HEK293 (cell line): ENCODE data around the gene LOXL1.

Experiments used
- CTCF ChIA-PET: fragments of 350-600 bp; formaldehyde crosslinking; extraction: SDS; loops from one replicate; lab custom pipeline; 2021; ENCODE audit warnings: antibody characterized with exemption; lab: Yijun Ruan, JAX
- POLR2A ChIA-PET: fragments of 300-600 bp; formaldehyde crosslinking; extraction: SDS; loops from one replicate; lab custom pipeline; 2020; ENCODE audit warnings: antibody characterized with exemption, inconsistent platforms; lab: Yijun Ruan, JAX
- H3K27ac ChIP-seq: fragments of 200-500 bp; sonication (Bioruptor generic); 2 replicates; pipeline ENCODE4 v1.5.1; 2014; ENCODE audit warnings: low read depth, low read length, control low read depth, inconsistent platforms; ENCODE audit errors: extremely low read depth
- H3K36me3 ChIP-seq, 2 experiments: fragments of 200-500 bp in 1 of 2; sonication (Bioruptor generic) in 1 of 2; 1 replicate in 1 of 2; 2 replicates in 1 of 2; pipeline ENCODE4 v1.5.1; 2014 to 2017; ENCODE audit warnings: inconsistent platforms in 2 of 2, low read length in 2 of 2; ENCODE audit not compliant: control insufficient read depth in 2 of 2, insufficient read depth in 1 of 2
- H3K4me1 ChIP-seq: fragments of 200-500 bp; sonication (Bioruptor generic); 2 replicates; pipeline ENCODE4 v1.5.1; 2014; ENCODE audit warnings: mild to moderate bottlenecking, low read length, inconsistent platforms; ENCODE audit not compliant: control insufficient read depth, insufficient read depth
- H3K4me3 ChIP-seq: 2 replicates; pipeline ENCODE4 v1.5.1; 2011; ENCODE audit warnings: low read depth, mild to moderate bottlenecking, control low read depth, low read length, moderate library complexity
- H3K9me3 ChIP-seq: fragments of 200-500 bp; sonication (Bioruptor generic); 2 replicates; pipeline ENCODE4 v1.5.1; 2014; ENCODE audit warnings: low read depth, low read length, inconsistent platforms; ENCODE audit not compliant: control insufficient read depth, insufficient read depth
- AEBP2 ChIP-seq: fragments of 450-650 bp; formaldehyde crosslinking; IDR thresholded peaks from 2 replicates; pipeline ENCODE4 v1.5.1; 2016; ENCODE audit warnings: missing biosample characterization, missing genetic modification characterization, borderline replicate concordance
- BCL11A ChIP-seq: fragments of 450-650 bp; formaldehyde crosslinking; IDR thresholded peaks from 2 replicates; pipeline ENCODE4 v1.5.1; 2016; ENCODE audit warnings: low read depth, missing biosample characterization, missing genetic modification characterization
- BCL11B ChIP-seq: fragments of 450-650 bp; formaldehyde crosslinking; IDR thresholded peaks from 2 replicates; pipeline ENCODE4 v1.5.1; 2016; ENCODE audit warnings: low read depth, missing biosample characterization, missing genetic modification characterization
- GLIS1 ChIP-seq: fragments of 450-650 bp; formaldehyde crosslinking; IDR thresholded peaks from 2 replicates; pipeline ENCODE4 v1.5.1; 2016; ENCODE audit warnings: missing biosample characterization, missing genetic modification characterization
- GLIS2 ChIP-seq: fragments of 450-650 bp; formaldehyde crosslinking; IDR thresholded peaks from 2 replicates; pipeline ENCODE4 v1.5.1; 2016; ENCODE audit warnings: missing biosample characterization, missing genetic modification characterization
- HIC1 ChIP-seq: fragments of 450-650 bp; formaldehyde crosslinking; IDR thresholded peaks from 2 replicates; pipeline ENCODE4 v1.5.1; 2016; ENCODE audit warnings: missing biosample characterization, missing genetic modification characterization
- KLF8 ChIP-seq: fragments of 450-650 bp; formaldehyde crosslinking; IDR thresholded peaks from 2 replicates; pipeline ENCODE4 v1.5.1; 2016; ENCODE audit warnings: missing biosample characterization, missing genetic modification characterization
- KLF9 ChIP-seq: fragments of 450-650 bp; formaldehyde crosslinking; IDR thresholded peaks from 2 replicates; pipeline ENCODE4 v1.5.1; 2016; ENCODE audit warnings: missing biosample characterization, missing genetic modification characterization, low read depth
- MEIS1 ChIP-seq: sonication (generic); formaldehyde crosslinking; IDR thresholded peaks from 2 replicates; pipeline ENCODE4 v1.8.1; 2022; ENCODE audit warnings: missing genetic modification reagents, mild to moderate bottlenecking, borderline replicate concordance
- OSR2 ChIP-seq: fragments of 450-650 bp; formaldehyde crosslinking; IDR thresholded peaks from 2 replicates; pipeline ENCODE4 v1.5.1; 2016; ENCODE audit warnings: missing biosample characterization, missing genetic modification characterization
- PATZ1 ChIP-seq: fragments of 450-650 bp; formaldehyde crosslinking; IDR thresholded peaks from 2 replicates; pipeline ENCODE4 v1.5.1; 2016; ENCODE audit warnings: missing biosample characterization, missing genetic modification characterization
- PBX3 ChIP-seq: sonication (generic); formaldehyde crosslinking; IDR thresholded peaks from 2 replicates; pipeline ENCODE4 v1.8.1; 2022; ENCODE audit warnings: mild to moderate bottlenecking, moderate library complexity, missing genetic modification reagents
- SCRT2 ChIP-seq: fragments of 450-650 bp; formaldehyde crosslinking; IDR thresholded peaks from 2 replicates; pipeline ENCODE4 v1.5.1; 2016; ENCODE audit warnings: missing biosample characterization, missing genetic modification characterization
- TRIM28 ChIP-seq: IDR thresholded peaks from 2 replicates; pipeline ENCODE4 v1.6.1; 2011; ENCODE audit warnings: low read length, control low read depth, borderline replicate concordance
- WT1 ChIP-seq: fragments of 450-650 bp; formaldehyde crosslinking; IDR thresholded peaks from 2 replicates; pipeline ENCODE4 v1.5.1; 2016; ENCODE audit warnings: missing biosample characterization, missing genetic modification characterization
- YY1 ChIP-seq: fragments of 450-650 bp; formaldehyde crosslinking; IDR thresholded peaks from 2 replicates; pipeline ENCODE4 v1.5.1; 2018; ENCODE audit warnings: missing biosample characterization, missing genetic modification characterization
- ZBTB7A ChIP-seq: fragments of 450-650 bp; formaldehyde crosslinking; IDR thresholded peaks from 2 replicates; pipeline ENCODE4 v1.5.1; 2016; ENCODE audit warnings: low read depth, missing biosample characterization, missing genetic modification characterization
- ZFP69B ChIP-seq: fragments of 450-650 bp; formaldehyde crosslinking; IDR thresholded peaks from 2 replicates; pipeline ENCODE4 v1.5.1; 2016; ENCODE audit warnings: missing biosample characterization, missing genetic modification characterization
- ZNF513 ChIP-seq: fragments of 450-650 bp; IDR thresholded peaks from 2 replicates; pipeline ENCODE4 v1.5.1; 2018; ENCODE audit warnings: missing biosample characterization, missing genetic modification characterization
- ZNF629 ChIP-seq: fragments of 450-650 bp; formaldehyde crosslinking; IDR thresholded peaks from 2 replicates; pipeline ENCODE4 v1.5.1; 2017; ENCODE audit warnings: missing biosample characterization, missing genetic modification characterization
- ZNF654 ChIP-seq: fragments of 450-650 bp; formaldehyde crosslinking; IDR thresholded peaks from 2 replicates; pipeline ENCODE4 v1.5.1; 2016; ENCODE audit warnings: low read depth, missing biosample characterization, missing genetic modification characterization
- ZNF701 ChIP-seq: fragments of 450-650 bp; formaldehyde crosslinking; IDR thresholded peaks from 2 replicates; pipeline ENCODE4 v1.5.1; 2016; ENCODE audit warnings: missing biosample characterization, missing genetic modification characterization
- ZNF76 ChIP-seq: fragments of 450-650 bp; formaldehyde crosslinking; IDR thresholded peaks from 2 replicates; pipeline ENCODE4; 2016; ENCODE audit warnings: low read depth, missing biosample characterization, missing genetic modification characterization, borderline replicate concordance
- ZNF776 ChIP-seq: fragments of 450-650 bp; formaldehyde crosslinking; IDR thresholded peaks from 2 replicates; pipeline ENCODE4 v1.5.0; 2017; ENCODE audit warnings: missing biosample characterization, missing genetic modification characterization, borderline replicate concordance
- ZNF843 ChIP-seq: fragments of 450-650 bp; formaldehyde crosslinking; IDR thresholded peaks from 2 replicates; pipeline ENCODE4 v1.5.1; 2016; ENCODE audit warnings: missing biosample characterization, missing genetic modification characterization
- ZSCAN5A ChIP-seq: fragments of 450-650 bp; formaldehyde crosslinking; IDR thresholded peaks from 2 replicates; pipeline ENCODE4 v1.5.1; 2016; ENCODE audit warnings: missing biosample characterization, missing genetic modification characterization
- ZXDB ChIP-seq: fragments of 450-650 bp; formaldehyde crosslinking; IDR thresholded peaks from 2 replicates; pipeline ENCODE4 v1.5.1; 2016; ENCODE audit warnings: missing biosample characterization, missing genetic modification characterization

LOXL1 gene

GRCh38 chr15:73926219-73927002, at the start of gene LOXL1:
Gene LOXL1 (plus strand): TSS chr15:73926462. CDS start chr15:73926784, 322 bp downstream.
- H3K4me3 ChIP-seq, result peak within 1 kb of the TSS; percentile 49
- H3K9me3 ChIP-seq, result no peaks in the 10 kb centered on the region
- no peaks in the 10 kb centered on the region for H3K36me3 ChIP-seq
- peaks cover 29% of the 10 kb centered on the region for H3K4me1 ChIP-seq
- ChIA-PET POLR2A (interaction anchor here (0.6 to 2.6 kb wide), 8 partner anchors 10 to 117 kb away, joined by 3 to 7 read pairs (median 4); partner anchors contain the start of gene PML), CTCF (interaction anchor here (0.6 to 3.6 kb wide), 10 partner anchors 12 to 700 kb away, joined by 3 to 39 read pairs (median 8); no protein-coding TSS in a partner anchor)
- H3K27ac ChIP-seq, result peak within 1 kb of the TSS; percentile 75; the same call in 1 of the 2 replicates
- TF ChIP-seq GLIS1 (tag by site-specific recombination) (peak; percentile 70), MEIS1 (no peak), ZFP69B (tag by site-specific recombination) (peak; percentile 94), HIC1 (tag by site-specific recombination) (peak; percentile 79), ZSCAN5A (0 out of 2 replicates have a peak, but pooled peaks have one; percentile 4), AEBP2 (tag by site-specific recombination) (no peak), OSR2 (tag by site-specific recombination) (0 out of 2 replicates have a peak, but pooled peaks have one; percentile 17), GLIS2 (tag by site-specific recombination) (peak; percentile 77), ZNF843 (tag by site-specific recombination) (peak; percentile 33; the same call in 1 of the 2 replicates), PATZ1 (tag by site-specific recombination) (peak; percentile 68), SCRT2 (peak; percentile 100), ZBTB7A (tag by site-specific recombination) (no peak), KLF9 (0 out of 2 replicates have a peak, but pooled peaks have one; percentile 27), ZXDB (tag by site-specific recombination) (peak; percentile 57; the same call in 1 of the 2 replicates), WT1 (peak; percentile 65; the same call in 1 of the 2 replicates), TRIM28 (no peak), BCL11A (tag by site-specific recombination) (peak; percentile 57), ZNF654 (tag by site-specific recombination) (no peak), PBX3 (CRISPR knock-in tag) (no peak), ZNF701 (tag by site-specific recombination) (no peak), YY1 (tag by site-specific recombination) (0 out of 2 replicates have a peak, but pooled peaks have one; percentile 24), ZNF776 (tag by site-specific recombination) (no peak), BCL11B (tag by site-specific recombination) (0 out of 2 replicates have a peak, but pooled peaks have one; percentile 5), ZNF76 (tag by site-specific recombination) (peak; percentile 67; the same call in 1 of the 2 replicates), ZNF629 (tag by site-specific recombination) (peak; percentile 47), KLF8 (tag by site-specific recombination) (peak; percentile 66), ZNF513 (tag by site-specific recombination) (no peak)
